Endothelial cell of umbilical vein (primary cell): ENCODE data around the gene CHL1. TPM values are rescaled to one million over a fixed set of nuclear protein-coding genes. Genes with fewer than 3 reads are reported as not detected.

Source experiments
- BruUV-seq: library from RNA; stranded (reverse); fragments of 400-500 nt; replicated peaks from 2 replicates; lab custom pipeline; 2021; lab: Mats Ljungman, UMichigan
- CTCF ChIA-PET: fragments of 300-600, 350-600 bp; sonication (Branson Sonifier 250); formaldehyde crosslinking; loops from one replicate; lab custom pipeline; 2021; ENCODE audit warnings: antibody characterized with exemption, inconsistent platforms; lab: Charles Lee
- POLR2A ChIA-PET: fragments of 300-600, 350-600 bp; sonication (Branson Sonifier 250); formaldehyde crosslinking; loops from one replicate; lab custom pipeline; 2021; ENCODE audit warnings: antibody characterized with exemption, inconsistent platforms; lab: Charles Lee
- DNase-seq: peaks from one replicate; pipeline ENCODE4 v3.0.0-alpha.2; 2011; ENCODE audit warnings: low read depth, low spot score
- FAIRE-seq: peaks from 2 replicates; lab custom pipeline; 2011; peaks lifted over from hg19 to GRCh38; lab: Jason Lieb, UNC
- H2AFZ ChIP-seq: 2 replicates; pipeline ENCODE4 v1.6.0; 2012; ENCODE audit warnings: low read depth, low read length, control low read depth, inconsistent platforms
- H3K27ac ChIP-seq: 2 replicates; pipeline ENCODE4 v1.5.1; 2011; ENCODE audit warnings: low read depth, mild to moderate bottlenecking, control low read depth, low read length, moderate library complexity; ENCODE audit not compliant: insufficient read depth
- H3K27me3 ChIP-seq, 2 experiments: 2 replicates each; pipeline versions ENCODE4 v1.6.0 to v1.6.1; 2011; ENCODE audit warnings: low read length in 2 of 2, mixed read lengths in 1 of 2; ENCODE audit not compliant: control insufficient read depth in 2 of 2, insufficient read depth in 2 of 2
- H3K36me3 ChIP-seq, 2 experiments: 2 replicates in 1 of 2; 3 replicates in 1 of 2; pipeline ENCODE4 v1.5.1; 2011; ENCODE audit warnings: low read length in 2 of 2, mild to moderate bottlenecking in 1 of 2, moderate library complexity in 1 of 2; ENCODE audit not compliant: control insufficient read depth in 2 of 2, insufficient read depth in 2 of 2; ENCODE audit errors: extremely low read depth in 1 of 2
- H3K4me1 ChIP-seq: 3 replicates; pipeline ENCODE4 v1.5.1; 2011; ENCODE audit warnings: mild to moderate bottlenecking, low read length; ENCODE audit not compliant: control insufficient read depth, insufficient read depth; ENCODE audit errors: extremely low read depth
- H3K4me2 ChIP-seq: 2 replicates; pipeline ENCODE4 v1.6.1; 2011; ENCODE audit warnings: low read length, control low read depth, mixed read lengths; ENCODE audit not compliant: insufficient read depth
- H3K4me3 ChIP-seq, 3 experiments: fragments of 200-600 bp in 1 of 3; sonication (generic), shearing (Covaris generic) in 1 of 3; replicated peaks in 1 of 3; 2 replicates each; pipeline ENCODE4 v1.5.1; 2011 to 2016; ENCODE audit warnings: control low read depth in 3 of 3, low read length in 3 of 3, mild to moderate bottlenecking in 2 of 3, inconsistent platforms in 1 of 3, low read depth in 1 of 3, moderate library complexity in 1 of 3; ENCODE audit not compliant: insufficient read depth in 1 of 3
- H3K79me2 ChIP-seq: 2 replicates; pipeline ENCODE4 v1.6.0; 2012; ENCODE audit warnings: low read length, inconsistent platforms; ENCODE audit not compliant: control insufficient read depth, insufficient read depth
- H3K9ac ChIP-seq: replicated peaks from 2 replicates; pipeline ENCODE3; 2011; ENCODE audit warnings: low read length, control low read depth; ENCODE audit not compliant: insufficient read depth; ENCODE audit errors: extremely low read depth
- H3K9me1 ChIP-seq: replicated peaks from 3 replicates; pipeline ENCODE4 v1.6.0; 2011; ENCODE audit warnings: mild to moderate bottlenecking, low read length; ENCODE audit not compliant: control insufficient read depth, insufficient read depth; ENCODE audit errors: extremely low read depth
- H3K9me3 ChIP-seq: replicated peaks from 2 replicates; pipeline ENCODE4 v1.5.1; 2012; ENCODE audit warnings: low read length, inconsistent platforms; ENCODE audit not compliant: control insufficient read depth, insufficient read depth
- H4K20me1 ChIP-seq: replicated peaks from 2 replicates; pipeline ENCODE3; 2011; ENCODE audit warnings: mild to moderate bottlenecking, low read length; ENCODE audit not compliant: control insufficient read depth, insufficient read depth; ENCODE audit errors: extremely low read depth
- EZH2 ChIP-seq: IDR thresholded peaks from 2 replicates; pipeline ENCODE4 v1.6.1; 2012; ENCODE audit warnings: borderline replicate concordance, low read depth, mild to moderate bottlenecking, moderate library complexity, low read length, inconsistent platforms; ENCODE audit not compliant: severe bottlenecking
- FOS ChIP-seq: IDR thresholded peaks from 2 replicates; pipeline ENCODE4 v1.6.1; 2011; ENCODE audit warnings: mild to moderate bottlenecking, low read length, moderate library complexity, borderline replicate concordance; ENCODE audit not compliant: insufficient read depth
- GATA2 ChIP-seq: IDR thresholded peaks from 2 replicates; pipeline ENCODE4 v1.7.0; 2011; ENCODE audit warnings: low read depth, mild to moderate bottlenecking, moderate library complexity, mixed read lengths, low read length; ENCODE audit not compliant: insufficient read length, insufficient read depth
- JUN ChIP-seq: IDR thresholded peaks from 2 replicates; pipeline ENCODE4 v1.6.1; 2011; ENCODE audit warnings: borderline replicate concordance, low read depth; ENCODE audit not compliant: insufficient read length, insufficient read depth
- MYC ChIP-seq: IDR thresholded peaks from one replicate; pipeline ENCODE4 v1.6.1; 2011; ENCODE audit warnings: mild to moderate bottlenecking, low read depth, low read length
- POLR2A ChIP-seq: IDR thresholded peaks from 2 replicates; pipeline ENCODE4 v1.6.1; 2012; ENCODE audit warnings: low read depth, mild to moderate bottlenecking, control low read depth, low read length
- POLR2AphosphoS5 ChIP-seq: IDR thresholded peaks from 2 replicates; pipeline ENCODE4 v1.6.1; 2012; ENCODE audit warnings: low read depth, mild to moderate bottlenecking, control low read depth, low read length, moderate library complexity; ENCODE audit not compliant: insufficient read depth
- dilution Hi-C: fragments of 300-500 bp; cut with MboI; formaldehyde crosslinking; loops from one replicate; pipeline ENCODE4 v1.15.0; 2019; ENCODE audit warnings: low sequenced_read_pairs; ENCODE audit not compliant: extremely low pct_ligation_motif_present
- intact Hi-C: fragments of 100-400 bp; cut with micrococcal nuclease; formaldehyde crosslinking; loops from one replicate; pipeline ENCODE4 v1.10.0; 2022
- polyA plus RNA-seq, 4 experiments: library from polyadenylated mRNA; depleted of rRNA in 3 of 4; stranded (reverse) in 3 of 4; unstranded in 1 of 4; fragments of >200 nt; gene quantifications; 2 replicates each; pipeline versions ENCODE4 v1.2.1 to v1.2.3, GENCODE V29; 2011 to 2012; ENCODE audit warnings: missing spikeins in 1 of 4
- total RNA-seq: library from RNA; stranded (reverse); gene quantifications from 2 replicates; pipeline ENCODE4 v1.2.3, GENCODE V29; 2021
- TF ChIP-seq, protein P1 (sequence below), 2 donors: IDR thresholded peaks; 1 replicate in 1 of 2; 2 replicates in 1 of 2; pipeline ENCODE4 v1.5.1; 2011; ENCODE audit warnings: low read length in 2 of 2, mild to moderate bottlenecking in 2 of 2, moderate library complexity in 2 of 2, control low read depth in 1 of 2, inconsistent platforms in 1 of 2, low read depth in 1 of 2; ENCODE audit not compliant: insufficient read depth in 1 of 2; ENCODE audit errors: extremely low read depth in 1 of 2
- TF ChIP-seq, protein P2 (sequence below): IDR thresholded peaks from 2 replicates; pipeline ENCODE4 v1.6.1; 2011; ENCODE audit not compliant: insufficient read depth, insufficient read length

The CHL1 gene
- total and polyA plus RNA-seq, 2 donors (not counting 3 experiments of a cell fraction or from before 2014, with no cell fraction given) = not detected

DNA sequence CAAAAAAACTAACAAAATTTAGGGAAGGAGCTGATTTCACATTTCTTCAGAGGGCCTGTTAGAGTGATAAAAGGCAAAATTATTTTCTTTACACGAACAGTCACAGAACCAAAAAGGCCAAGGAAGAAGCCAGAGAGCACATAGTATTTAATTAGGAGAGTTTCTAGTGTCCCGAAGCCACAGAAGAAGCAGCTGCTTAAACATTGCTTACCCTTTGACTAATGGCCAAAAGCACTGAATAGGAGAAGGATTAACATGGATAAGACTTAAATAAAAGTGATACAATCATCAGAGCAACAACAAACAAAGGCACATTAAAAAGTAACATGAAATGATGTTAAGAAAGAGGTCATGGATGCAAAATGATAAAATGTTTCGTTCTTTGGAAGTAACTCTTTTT is 98.6 kb downstream of the CHL1 start:
- Histone ChIP-seq H3K9ac (no peak overlapping the region), H3K4me3 (no peak overlapping the region), H3K27me3 (no peaks in the 10 kb centered on the region), H3K36me3 (no peaks in the 10 kb centered on the region), H3K9me3 (peaks cover 4% of the 10 kb centered on the region), H3K27ac (no peak overlapping the region), H4K20me1 (no peaks in the 10 kb centered on the region), H3K79me2 (no peaks in the 10 kb centered on the region), H3K4me2 (no peak overlapping the region), H2AFZ (no peak overlapping the region), H3K9me1 (no peaks in the 10 kb centered on the region), H3K4me1 (no peaks in the 10 kb centered on the region)
- no peak for FAIRE-seq
- DNase-seq = no peak
- ChIA-PET POLR2A (no interaction called here), CTCF (no interaction called here)
- dilution Hi-C loops = no loop called here
- BruUV-seq = no TSS peak
- intact Hi-C loops = no loop called here
- TF ChIP-seq, protein P1, sequence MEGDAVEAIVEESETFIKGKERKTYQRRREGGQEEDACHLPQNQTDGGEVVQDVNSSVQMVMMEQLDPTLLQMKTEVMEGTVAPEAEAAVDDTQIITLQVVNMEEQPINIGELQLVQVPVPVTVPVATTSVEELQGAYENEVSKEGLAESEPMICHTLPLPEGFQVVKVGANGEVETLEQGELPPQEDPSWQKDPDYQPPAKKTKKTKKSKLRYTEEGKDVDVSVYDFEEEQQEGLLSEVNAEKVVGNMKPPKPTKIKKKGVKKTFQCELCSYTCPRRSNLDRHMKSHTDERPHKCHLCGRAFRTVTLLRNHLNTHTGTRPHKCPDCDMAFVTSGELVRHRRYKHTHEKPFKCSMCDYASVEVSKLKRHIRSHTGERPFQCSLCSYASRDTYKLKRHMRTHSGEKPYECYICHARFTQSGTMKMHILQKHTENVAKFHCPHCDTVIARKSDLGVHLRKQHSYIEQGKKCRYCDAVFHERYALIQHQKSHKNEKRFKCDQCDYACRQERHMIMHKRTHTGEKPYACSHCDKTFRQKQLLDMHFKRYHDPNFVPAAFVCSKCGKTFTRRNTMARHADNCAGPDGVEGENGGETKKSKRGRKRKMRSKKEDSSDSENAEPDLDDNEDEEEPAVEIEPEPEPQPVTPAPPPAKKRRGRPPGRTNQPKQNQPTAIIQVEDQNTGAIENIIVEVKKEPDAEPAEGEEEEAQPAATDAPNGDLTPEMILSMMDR (IDR thresholded peaks at IDR 0.05; ENCODE audit: extremely low read depth in 1 of 2, insufficient read depth in 1 of 2, low read depth in 1 of 2, low read length in 2 of 2) = no peak
- TF ChIP-seq EZH2 (no peak), FOS (no peak), MYC (no peak)

DNA sequence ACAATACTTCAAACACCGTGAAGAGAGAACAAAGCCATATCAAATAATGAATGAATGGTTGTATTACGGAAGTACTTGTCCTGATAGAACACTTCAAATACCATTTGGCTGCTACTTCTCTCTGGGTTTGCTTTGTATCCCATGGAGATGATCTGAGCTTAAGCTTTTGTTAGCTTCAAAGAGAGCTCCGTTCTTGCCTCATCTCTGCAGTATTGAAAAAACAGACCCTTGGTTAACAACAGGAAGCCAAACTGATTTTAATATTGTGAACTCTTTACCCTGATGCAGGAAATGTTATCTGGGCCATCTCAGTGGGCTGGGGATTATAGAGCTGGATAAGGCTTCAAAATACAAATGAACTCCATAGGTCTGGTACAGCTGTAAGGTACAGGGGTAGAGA is 101.0 kb downstream of the CHL1 start:
- Histone ChIP-seq H3K9me3 (peaks cover 2% of the 10 kb centered on the region), H3K4me3 (no peak overlapping the region), H3K27me3 (no peaks in the 10 kb centered on the region), H4K20me1 (no peaks in the 10 kb centered on the region), H3K27ac (no peak overlapping the region), H3K9ac (no peak overlapping the region), H3K4me1 (no peaks in the 10 kb centered on the region), H3K9me1 (no peaks in the 10 kb centered on the region), H3K36me3 (no peaks in the 10 kb centered on the region), H3K79me2 (no peaks in the 10 kb centered on the region), H3K4me2 (no peak overlapping the region), H2AFZ (no peak overlapping the region)
- intact Hi-C loops (no loop called here), dilution Hi-C loops (no loop called here)
- TF ChIP-seq MYC (no peak), POLR2AphosphoS5 (no peak), JUN (no peak), POLR2A (no peak), EZH2 (no peak), GATA2 (no peak), FOS (no peak)
- TF ChIP-seq, protein P2, sequence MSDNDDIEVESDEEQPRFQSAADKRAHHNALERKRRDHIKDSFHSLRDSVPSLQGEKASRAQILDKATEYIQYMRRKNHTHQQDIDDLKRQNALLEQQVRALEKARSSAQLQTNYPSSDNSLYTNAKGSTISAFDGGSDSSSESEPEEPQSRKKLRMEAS = no peak
- TF ChIP-seq, protein P1 (IDR thresholded peaks at IDR 0.05; ENCODE audit: extremely low read depth in 1 of 2, insufficient read depth in 1 of 2, low read depth in 1 of 2, low read length in 2 of 2) = no peak
- ChIA-PET POLR2A (no interaction called here), CTCF (no interaction called here)
- FAIRE-seq = no peak
- no peak for DNase-seq
- BruUV-seq = no TSS peak
